PC-9 (cell line): ENCODE results near the gene ARF3. TPM values are rescaled to one million over a fixed set of nuclear protein-coding genes. Genes with fewer than 3 reads are reported as not detected.

Source experiments
- BruUV-seq: library from RNA; stranded (reverse); fragments of 400-500 nt; replicated peaks from 2 replicates; lab custom pipeline; 2021; lab: Mats Ljungman, UMichigan
- CTCF ChIA-PET: fragments of 300-600 bp; sonication (Branson Sonifier 250); formaldehyde crosslinking; loops from one replicate; lab custom pipeline; 2022; ENCODE audit warnings: antibody characterized with exemption; lab: Charles Lee
- POLR2A ChIA-PET: fragments of 300-600 bp; sonication (Branson Sonifier 250); formaldehyde crosslinking; loops from one replicate; lab custom pipeline; 2022; ENCODE audit warnings: antibody characterized with exemption; ENCODE audit not compliant: unreplicated experiment; lab: Charles Lee
- DNase-seq, 2 experiments: peaks; one replicate each; pipeline versions ENCODE4 v3.0.0 to v3.0.0-alpha.2; 2015 to 2022; ENCODE audit warnings: mixed read lengths in 1 of 2
- H2AFZ ChIP-seq: fragments of 200-600 bp; sonication (generic); 2 replicates; pipeline ENCODE4 v1.8.1; 2017; ENCODE audit warnings: antibody characterized with exemption
- H3F3A ChIP-seq: fragments of 200-600 bp; sonication (generic); 2 replicates; pipeline ENCODE4 v1.8.1; 2017; ENCODE audit warnings: antibody characterized with exemption, mild to moderate bottlenecking, low read depth; ENCODE audit not compliant: insufficient read depth
- H3K27ac ChIP-seq: fragments of 200-600 bp; sonication (generic); 2 replicates; pipeline ENCODE4 v1.6.1; 2016; ENCODE audit warnings: mixed run types
- H3K27me3 ChIP-seq: fragments of 200-600 bp; sonication (generic); 2 replicates; pipeline ENCODE4 v1.6.1; 2016; ENCODE audit warnings: low read depth, mixed run types; ENCODE audit not compliant: insufficient read depth
- H3K36me3 ChIP-seq: fragments of 200-600 bp; sonication (generic); 2 replicates; pipeline ENCODE4 v1.6.1; 2016; ENCODE audit warnings: low read depth, mixed run types
- H3K4me1 ChIP-seq: fragments of 200-600 bp; sonication (generic); replicated peaks from 2 replicates; pipeline ENCODE4 v1.6.1; 2016; ENCODE audit warnings: mixed run types; ENCODE audit not compliant: insufficient read depth
- H3K4me2 ChIP-seq: fragments of 200-600 bp; sonication (generic); 2 replicates; pipeline ENCODE4 v1.6.1; 2017; ENCODE audit warnings: mixed run types
- H3K4me3 ChIP-seq: fragments of 200-600 bp; sonication (generic); 2 replicates; pipeline ENCODE4 v1.6.1; 2016; ENCODE audit warnings: mixed run types
- H3K79me2 ChIP-seq: fragments of 200-600 bp; sonication (generic); 2 replicates; pipeline ENCODE4 v1.6.1; 2017; ENCODE audit warnings: low read depth, mixed run types
- H3K9me2 ChIP-seq: fragments of 200-600 bp; sonication (generic); 2 replicates; pipeline ENCODE4 v1.8.1; 2017; ENCODE audit warnings: mild to moderate bottlenecking; ENCODE audit not compliant: insufficient read depth
- H3K9me3 ChIP-seq: fragments of 200-600 bp; sonication (generic); 2 replicates; pipeline ENCODE4 v1.8.1; 2016; ENCODE audit warnings: low read depth; ENCODE audit not compliant: insufficient read depth
- H4K20me1 ChIP-seq: fragments of 200-600 bp; sonication (generic); 2 replicates; pipeline ENCODE4 v1.8.1; 2017; ENCODE audit not compliant: insufficient read depth
- EZH2 ChIP-seq: fragments of 200-600 bp; sonication (generic); IDR thresholded peaks from 2 replicates; pipeline ENCODE4 v1.8.0; 2017; ENCODE audit warnings: antibody characterized with exemption, low read depth
- intact Hi-C: fragments of 100-400 bp; cut with micrococcal nuclease; formaldehyde crosslinking; loops from one replicate; pipeline ENCODE4 v1.10.0; 2022; ENCODE audit not compliant: unreplicated experiment
- total RNA-seq: library from RNA; stranded (reverse); gene quantifications from 2 replicates; pipeline ENCODE4 v1.2.3, GENCODE V29; 2021
- TF ChIP-seq, protein P1 (sequence below): fragments of 200-600 bp; sonication (generic); conservative IDR thresholded peaks from 2 replicates; pipeline ENCODE4 v1.6.1; 2017; ENCODE audit warnings: mixed run types, antibody characterized with exemption, mild to moderate bottlenecking, moderate library complexity

Gene ARF3
- total RNA-seq, 1 experiment from 2014 or later = 205 TPM

DNA sequence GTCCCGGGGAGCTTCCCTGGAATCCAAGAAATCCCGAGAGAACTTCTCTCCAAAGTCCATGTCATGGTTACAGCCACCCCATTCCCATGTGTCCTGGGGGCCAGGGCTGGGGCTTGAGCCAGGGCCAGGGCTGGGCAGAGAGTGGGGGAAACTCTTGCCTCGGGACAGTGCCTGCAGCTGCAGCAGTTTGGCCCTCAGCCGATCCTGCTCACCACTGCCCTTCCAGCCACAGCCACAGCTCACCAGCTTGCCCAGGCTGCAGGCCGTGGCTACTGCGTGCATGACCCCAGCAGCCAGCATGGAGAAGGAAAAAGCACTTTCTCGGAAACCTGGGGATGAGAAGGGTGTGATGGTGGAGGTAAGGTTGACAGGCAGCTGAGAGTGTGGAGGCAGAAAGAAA lies 10.7 kb upstream of the ARF3 start:
- ChIA-PET POLR2A (interaction anchor here (0.6 to 0.7 kb wide), 3 partner anchors 50 to 296 kb away, joined by 3 to 5 read pairs (median 4); no protein-coding TSS in a partner anchor), CTCF (interaction anchor here (0.5 to 0.6 kb wide), 2 partner anchors 49 to 1000 kb away, joined by 9 to 16 read pairs; no protein-coding TSS in a partner anchor)
- Histone ChIP-seq H3K4me3 (no peak overlapping the region), H3F3A (no peaks in the 10 kb centered on the region), H3K9me3 (no peaks in the 10 kb centered on the region), H3K36me3 (no peaks in the 10 kb centered on the region), H4K20me1 (no peaks in the 10 kb centered on the region), H3K9me2 (no peaks in the 10 kb centered on the region), H3K79me2 (no peaks in the 10 kb centered on the region), H3K4me1 (peaks cover 8% of the 10 kb centered on the region; the same call in 1 of the 2 replicates), H3K27ac (no peak overlapping the region), H2AFZ (no peak overlapping the region), H3K4me2 (no peak overlapping the region), H3K27me3 (peaks cover 14% of the 10 kb centered on the region; the same call in 1 of the 2 replicates)
- no peak for DNase-seq
- no TSS peak for BruUV-seq
- TF ChIP-seq, protein P1, sequence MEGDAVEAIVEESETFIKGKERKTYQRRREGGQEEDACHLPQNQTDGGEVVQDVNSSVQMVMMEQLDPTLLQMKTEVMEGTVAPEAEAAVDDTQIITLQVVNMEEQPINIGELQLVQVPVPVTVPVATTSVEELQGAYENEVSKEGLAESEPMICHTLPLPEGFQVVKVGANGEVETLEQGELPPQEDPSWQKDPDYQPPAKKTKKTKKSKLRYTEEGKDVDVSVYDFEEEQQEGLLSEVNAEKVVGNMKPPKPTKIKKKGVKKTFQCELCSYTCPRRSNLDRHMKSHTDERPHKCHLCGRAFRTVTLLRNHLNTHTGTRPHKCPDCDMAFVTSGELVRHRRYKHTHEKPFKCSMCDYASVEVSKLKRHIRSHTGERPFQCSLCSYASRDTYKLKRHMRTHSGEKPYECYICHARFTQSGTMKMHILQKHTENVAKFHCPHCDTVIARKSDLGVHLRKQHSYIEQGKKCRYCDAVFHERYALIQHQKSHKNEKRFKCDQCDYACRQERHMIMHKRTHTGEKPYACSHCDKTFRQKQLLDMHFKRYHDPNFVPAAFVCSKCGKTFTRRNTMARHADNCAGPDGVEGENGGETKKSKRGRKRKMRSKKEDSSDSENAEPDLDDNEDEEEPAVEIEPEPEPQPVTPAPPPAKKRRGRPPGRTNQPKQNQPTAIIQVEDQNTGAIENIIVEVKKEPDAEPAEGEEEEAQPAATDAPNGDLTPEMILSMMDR = no peak
- no peak for TF ChIP-seq EZH2
- intact Hi-C loops = no loop called here

DNA sequence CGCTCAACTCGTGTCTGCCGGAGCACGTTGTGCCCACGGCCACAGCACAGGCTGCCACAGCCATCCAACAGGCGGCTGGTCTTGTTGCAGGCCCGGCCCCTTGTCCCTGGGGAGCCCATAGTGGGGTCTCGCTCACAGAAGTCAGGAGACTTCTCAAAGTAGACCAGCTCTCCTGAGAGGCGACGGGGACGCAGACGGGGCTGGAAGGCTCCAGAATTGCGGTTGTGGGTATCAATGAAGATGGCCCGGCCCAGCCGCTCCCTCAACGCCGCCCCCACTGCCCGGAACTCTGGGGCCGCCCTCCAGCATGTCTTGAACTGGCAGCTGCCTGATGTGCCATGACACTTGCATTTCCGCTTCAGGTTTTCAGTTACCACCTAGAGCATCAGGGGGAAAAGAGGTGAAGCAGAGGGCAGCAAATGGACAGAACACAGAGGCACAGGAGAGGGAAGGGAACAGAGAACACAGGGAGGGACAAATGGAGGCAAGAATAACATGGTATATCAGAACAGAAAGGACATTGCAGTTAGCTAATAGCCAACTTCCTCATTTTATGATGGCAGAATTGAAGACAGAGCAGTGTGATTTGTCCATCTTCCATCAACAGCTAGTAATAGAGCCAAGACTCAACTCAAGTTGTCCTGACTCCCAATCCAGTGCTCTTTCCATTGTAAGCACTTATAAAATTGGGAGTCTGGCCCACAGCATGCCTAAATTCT lies 9.0 kb upstream of the ARF3 start:
- ChIA-PET POLR2A (no interaction called here), CTCF (interaction anchor here (0.7 to 1.9 kb wide), 2 partner anchors 14 to 22 kb away, joined by 4 to 11 read pairs; no protein-coding TSS in a partner anchor)
- BruUV-seq = no TSS peak
- Histone ChIP-seq H3K27me3 (peaks cover 7% of the 10 kb centered on the region; the same call in 1 of the 2 replicates), H3K79me2 (no peaks in the 10 kb centered on the region), H2AFZ (no peak overlapping the region), H3K27ac (no peak overlapping the region), H3K9me3 (no peaks in the 10 kb centered on the region), H3K4me3 (no peak overlapping the region), H4K20me1 (no peaks in the 10 kb centered on the region), H3K9me2 (no peaks in the 10 kb centered on the region), H3K4me1 (peaks cover 8% of the 10 kb centered on the region; the same call in 1 of the 2 replicates), H3K4me2 (no peak overlapping the region), H3F3A (no peaks in the 10 kb centered on the region), H3K36me3 (no peaks in the 10 kb centered on the region)
- TF ChIP-seq, protein P1 = no peak
- no peak for TF ChIP-seq EZH2
- DNase-seq = no peak
- intact Hi-C loops = no loop called here

DNA sequence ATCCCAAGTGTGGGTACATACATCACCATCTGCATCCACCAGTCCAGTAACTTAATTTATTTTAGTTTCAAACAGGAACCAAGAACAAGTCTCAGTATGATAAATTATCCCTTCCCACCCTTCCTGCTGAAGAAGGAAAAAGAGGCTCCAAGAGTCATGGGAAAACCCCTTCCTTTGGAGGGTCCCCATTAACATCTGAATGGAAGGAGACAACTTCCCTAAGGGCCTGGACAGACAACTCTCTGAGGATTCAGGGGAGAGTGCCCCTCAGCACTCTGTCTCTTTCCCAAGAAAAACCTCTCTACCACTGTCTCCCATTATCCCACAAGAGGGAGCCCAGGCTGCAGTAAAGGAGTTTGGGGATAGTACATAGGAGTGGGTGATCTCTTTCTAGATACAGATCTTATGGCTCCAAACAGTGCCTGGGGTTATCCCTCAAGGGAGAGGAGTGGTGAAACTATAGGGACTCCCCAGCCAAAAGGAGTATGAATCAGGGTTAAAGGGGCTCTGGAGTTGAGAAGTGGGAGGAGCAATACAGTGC lies 8.1 kb upstream of the ARF3 start:
- Histone ChIP-seq H3K27ac (no peak overlapping the region), H3K9me2 (no peaks in the 10 kb centered on the region), H3K4me3 (no peak overlapping the region), H3K27me3 (no peaks in the 10 kb centered on the region), H3F3A (no peaks in the 10 kb centered on the region), H3K4me1 (no peaks in the 10 kb centered on the region), H2AFZ (no peak overlapping the region), H4K20me1 (no peaks in the 10 kb centered on the region), H3K36me3 (no peaks in the 10 kb centered on the region), H3K79me2 (no peaks in the 10 kb centered on the region), H3K4me2 (no peak overlapping the region), H3K9me3 (no peaks in the 10 kb centered on the region)
- BruUV-seq = no TSS peak
- DNase-seq = no peak
- POLR2A ChIA-PET = no interaction called here
- no peak for TF ChIP-seq EZH2
- TF ChIP-seq, protein P1 = peak; percentile 47
- CTCF ChIA-PET = interaction anchor here (0.6 kb wide), 1 partner anchor 73 kb away, joined by 3 read pairs; no protein-coding TSS in a partner anchor
- intact Hi-C loops = no loop called here
